Measurements from ENCODE around the gene IMMP2L.

IMMP2L gene

GRCh38 chr7:111535142-111535870, 27.0 kb downstream of the IMMP2L start:
- no peak for TF ChIP-seq POLR2AphosphoS5 (IDR thresholded peaks at IDR 0.05; ENCODE audit: low read depth, low read length)
- TF ChIP-seq FOXP2 (optimal IDR thresholded peaks at IDR 0.05; ENCODE audit: borderline replicate concordance, extremely low read depth, extremely low read length, insufficient read depth) = no peak
- no peak for TF ChIP-seq TAF1 (IDR thresholded peaks at IDR 0.05; ENCODE audit: borderline replicate concordance, insufficient read depth, low read length)
- TF ChIP-seq SIN3A (IDR thresholded peaks at IDR 0.05; ENCODE audit: borderline replicate concordance, insufficient read depth, low read length) = no peak
- TF ChIP-seq, protein P1, sequence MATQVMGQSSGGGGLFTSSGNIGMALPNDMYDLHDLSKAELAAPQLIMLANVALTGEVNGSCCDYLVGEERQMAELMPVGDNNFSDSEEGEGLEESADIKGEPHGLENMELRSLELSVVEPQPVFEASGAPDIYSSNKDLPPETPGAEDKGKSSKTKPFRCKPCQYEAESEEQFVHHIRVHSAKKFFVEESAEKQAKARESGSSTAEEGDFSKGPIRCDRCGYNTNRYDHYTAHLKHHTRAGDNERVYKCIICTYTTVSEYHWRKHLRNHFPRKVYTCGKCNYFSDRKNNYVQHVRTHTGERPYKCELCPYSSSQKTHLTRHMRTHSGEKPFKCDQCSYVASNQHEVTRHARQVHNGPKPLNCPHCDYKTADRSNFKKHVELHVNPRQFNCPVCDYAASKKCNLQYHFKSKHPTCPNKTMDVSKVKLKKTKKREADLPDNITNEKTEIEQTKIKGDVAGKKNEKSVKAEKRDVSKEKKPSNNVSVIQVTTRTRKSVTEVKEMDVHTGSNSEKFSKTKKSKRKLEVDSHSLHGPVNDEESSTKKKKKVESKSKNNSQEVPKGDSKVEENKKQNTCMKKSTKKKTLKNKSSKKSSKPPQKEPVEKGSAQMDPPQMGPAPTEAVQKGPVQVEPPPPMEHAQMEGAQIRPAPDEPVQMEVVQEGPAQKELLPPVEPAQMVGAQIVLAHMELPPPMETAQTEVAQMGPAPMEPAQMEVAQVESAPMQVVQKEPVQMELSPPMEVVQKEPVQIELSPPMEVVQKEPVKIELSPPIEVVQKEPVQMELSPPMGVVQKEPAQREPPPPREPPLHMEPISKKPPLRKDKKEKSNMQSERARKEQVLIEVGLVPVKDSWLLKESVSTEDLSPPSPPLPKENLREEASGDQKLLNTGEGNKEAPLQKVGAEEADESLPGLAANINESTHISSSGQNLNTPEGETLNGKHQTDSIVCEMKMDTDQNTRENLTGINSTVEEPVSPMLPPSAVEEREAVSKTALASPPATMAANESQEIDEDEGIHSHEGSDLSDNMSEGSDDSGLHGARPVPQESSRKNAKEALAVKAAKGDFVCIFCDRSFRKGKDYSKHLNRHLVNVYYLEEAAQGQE (IDR thresholded peaks at IDR 0.05; ENCODE audit: insufficient read depth in 1 of 2, low read depth in 2 of 2, low read length in 2 of 2) = no peak

DNA sequence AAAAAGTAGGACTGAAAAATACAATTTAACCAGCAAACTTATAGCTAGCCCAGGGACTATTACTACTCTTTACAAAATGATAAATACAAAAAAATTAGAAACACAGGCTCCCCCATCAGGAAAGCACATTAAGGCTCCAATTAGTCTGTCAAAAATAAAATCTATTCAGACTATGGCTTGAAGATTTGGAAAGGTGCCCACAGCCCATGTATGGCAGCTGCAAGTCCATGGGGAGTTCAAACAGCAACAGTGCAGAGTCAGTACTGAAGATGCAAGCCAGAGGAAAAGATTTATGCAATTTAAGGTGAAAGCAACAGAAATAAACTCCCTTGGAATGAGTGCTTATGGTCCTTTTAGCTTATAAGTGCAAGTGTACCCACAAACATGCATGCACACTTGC, 29.7 kb downstream of the IMMP2L start:
- TF ChIP-seq TAF1 (IDR thresholded peaks at IDR 0.05; ENCODE audit: borderline replicate concordance, insufficient read depth, low read length) (no peak), FOXP2 (optimal IDR thresholded peaks at IDR 0.05; ENCODE audit: borderline replicate concordance, extremely low read depth, extremely low read length, insufficient read depth) (no peak), POLR2AphosphoS5 (IDR thresholded peaks at IDR 0.05; ENCODE audit: low read depth, low read length) (no peak), SIN3A (IDR thresholded peaks at IDR 0.05; ENCODE audit: borderline replicate concordance, insufficient read depth, low read length) (no peak)
- TF ChIP-seq, protein P1 (IDR thresholded peaks at IDR 0.05; ENCODE audit: insufficient read depth in 1 of 2, low read depth in 2 of 2, low read length in 2 of 2) = no peak

GRCh38 chr7:111531993-111532392, 30.3 kb downstream of the IMMP2L start:
- TF ChIP-seq SIN3A (IDR thresholded peaks at IDR 0.05; ENCODE audit: borderline replicate concordance, insufficient read depth, low read length) (no peak), TAF1 (IDR thresholded peaks at IDR 0.05; ENCODE audit: borderline replicate concordance, insufficient read depth, low read length) (no peak), POLR2AphosphoS5 (IDR thresholded peaks at IDR 0.05; ENCODE audit: low read depth, low read length) (no peak), FOXP2 (optimal IDR thresholded peaks at IDR 0.05; ENCODE audit: borderline replicate concordance, extremely low read depth, extremely low read length, insufficient read depth) (no peak)
- TF ChIP-seq, protein P1 (IDR thresholded peaks at IDR 0.05; ENCODE audit: insufficient read depth in 1 of 2, low read depth in 2 of 2, low read length in 2 of 2) = no peak

GRCh38 chr7:111530356-111530668, 32.0 kb downstream of the IMMP2L start:
- TF ChIP-seq SIN3A (IDR thresholded peaks at IDR 0.05; ENCODE audit: borderline replicate concordance, insufficient read depth, low read length) = no peak
- TF ChIP-seq, protein P1 (IDR thresholded peaks at IDR 0.05; ENCODE audit: insufficient read depth in 1 of 2, low read depth in 2 of 2, low read length in 2 of 2) = no peak
- TF ChIP-seq FOXP2 (optimal IDR thresholded peaks at IDR 0.05; ENCODE audit: borderline replicate concordance, extremely low read depth, extremely low read length, insufficient read depth) = no peak
- no peak for TF ChIP-seq TAF1 (IDR thresholded peaks at IDR 0.05; ENCODE audit: borderline replicate concordance, insufficient read depth, low read length)
- no peak for TF ChIP-seq POLR2AphosphoS5 (IDR thresholded peaks at IDR 0.05; ENCODE audit: low read depth, low read length)
